GM21367 (cell line): ENCODE measurements around the gene SYT1.
"Not testable (repeated sequence)": the region's sequence is repeated elsewhere in the genome, so short reads cannot be mapped to it uniquely, and the experiment has no call there.

Experiments
- ATAC-seq: cut with Tn5 transposase; IDR thresholded peaks from one replicate; pipeline ENCODE4 v1.9.1; 2021; ENCODE audit not compliant: unreplicated experiment

SYT1 gene

DNA sequence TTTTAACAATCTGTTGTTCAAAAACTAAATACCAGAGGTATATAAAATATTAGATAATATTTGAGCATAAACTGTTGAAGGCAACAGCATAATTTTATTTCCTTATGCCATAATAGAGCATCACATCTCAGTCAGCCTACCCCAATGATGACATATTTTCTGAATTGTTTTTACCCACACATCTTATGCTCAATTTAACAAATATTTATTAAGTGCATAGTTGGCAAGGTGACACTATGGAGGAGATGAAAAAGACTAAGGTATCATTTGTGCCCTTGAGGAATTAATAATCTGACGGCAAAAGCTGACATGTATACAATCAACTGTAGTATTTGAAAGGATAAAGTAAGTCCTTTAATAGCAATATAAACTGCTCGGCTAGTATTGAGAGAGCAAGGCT is 102.4 kb downstream of the SYT1 start:
- ATAC-seq = no peak

- no peak for ATAC-seq
These were observed 103.7 kb downstream of the SYT1 start for GRCh38 chr12:78968226-78968625.

- ATAC-seq = no peak
These were observed 105.5 kb downstream of the SYT1 start for GRCh38 chr12:78970041-78970440.

DNA sequence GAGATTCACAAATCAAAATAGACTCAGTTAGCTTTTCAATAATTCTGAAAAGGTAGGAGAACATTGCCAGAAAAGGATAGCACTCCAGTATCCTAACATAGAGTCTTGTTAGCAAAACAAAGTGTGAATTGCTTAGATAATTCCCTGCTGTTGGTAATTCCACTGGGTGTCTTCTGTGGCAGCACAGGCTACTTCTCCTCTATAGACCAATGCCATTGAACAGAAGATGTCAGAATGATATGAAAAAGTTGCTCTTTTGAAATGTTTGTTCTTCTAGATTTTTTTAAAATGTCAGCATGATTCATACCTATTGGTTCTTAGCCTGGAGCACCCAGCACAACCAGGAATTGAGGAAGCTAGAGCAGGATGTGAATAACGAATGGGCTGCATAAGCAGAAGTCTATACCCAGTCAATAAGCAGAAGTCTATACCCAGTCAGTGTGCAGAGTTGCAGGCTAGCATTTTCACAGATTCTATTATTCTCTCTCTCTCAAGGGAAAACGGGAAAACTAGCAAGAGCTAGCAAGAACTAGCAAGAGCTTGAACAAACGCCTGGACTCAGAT is 112.8 kb downstream of the SYT1 start:
- no peak for ATAC-seq

GRCh38 chr12:78994168-78994791 is 129.7 kb downstream of the SYT1 start:
- no peak for ATAC-seq

GRCh38 chr12:79000501-79000900 is 135.9 kb downstream of the SYT1 start:
- no peak for ATAC-seq

GRCh38 chr12:79001404-79001803 is 136.8 kb downstream of the SYT1 start:
- ATAC-seq = no peak

- ATAC-seq = no peak
These were observed 141.7 kb downstream of the SYT1 start for GRCh38 chr12:79006306-79006705.

DNA sequence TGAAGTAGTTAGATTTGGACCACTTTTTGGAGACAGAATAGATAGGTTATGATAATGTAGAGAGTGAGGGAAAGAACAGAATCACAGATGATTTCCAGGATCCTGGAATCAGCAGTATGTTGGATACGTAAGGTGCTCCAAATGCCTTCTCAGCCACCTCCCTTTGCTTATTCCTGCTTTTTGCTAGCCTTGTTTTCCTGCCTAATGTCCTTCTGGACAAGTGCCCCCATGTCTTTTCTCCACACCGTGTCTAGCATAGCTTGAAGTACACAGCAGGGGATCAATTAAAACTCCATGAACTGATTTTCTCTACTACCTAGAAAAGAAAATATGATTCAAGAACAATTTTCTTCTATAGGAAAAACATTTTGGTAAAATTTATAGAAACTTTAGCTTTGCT is 144.0 kb downstream of the SYT1 start:
- ATAC-seq = no peak

GRCh38 chr12:79012636-79013035 is 148.1 kb downstream of the SYT1 start:
- ATAC-seq = no peak

- ATAC-seq = no peak
These were observed 151.6 kb downstream of the SYT1 start for GRCh38 chr12:79016181-79016580.

DNA sequence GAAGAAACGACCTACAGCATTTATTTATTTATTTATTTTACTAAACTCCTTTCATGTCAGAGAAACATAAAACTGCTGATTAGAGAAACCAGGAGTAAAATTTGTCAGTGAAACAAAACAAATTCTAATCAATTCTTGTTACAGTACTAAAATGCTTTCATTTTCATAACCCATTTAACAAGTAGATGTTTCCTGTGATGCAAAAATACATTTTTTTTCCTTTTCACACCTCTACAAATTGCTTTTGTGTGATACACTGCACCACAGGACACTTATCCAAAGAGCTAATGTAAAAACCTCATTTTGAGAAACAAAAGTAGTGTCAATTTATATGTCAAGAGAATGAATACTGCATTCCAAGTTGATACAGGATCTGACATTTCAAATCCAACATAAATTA is 155.1 kb downstream of the SYT1 start:
- no peak for ATAC-seq

DNA sequence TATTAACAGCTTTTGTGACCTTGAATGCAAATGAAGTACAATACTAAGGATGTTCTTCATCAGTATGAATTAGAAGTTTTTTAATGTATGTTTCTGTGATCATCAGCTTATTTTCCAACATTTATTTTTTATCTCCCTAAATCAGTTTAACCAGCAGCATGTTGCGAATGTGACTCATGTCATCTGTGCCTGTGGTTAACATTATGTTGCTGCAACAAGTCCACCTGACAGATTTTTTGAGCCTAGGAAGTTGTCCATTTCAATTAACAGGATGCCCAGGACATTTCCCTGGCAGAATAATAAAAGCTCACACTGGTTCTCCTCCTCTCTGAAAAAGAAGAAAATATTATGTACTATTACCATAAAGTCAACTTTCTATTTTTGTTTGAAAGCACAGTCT is 155.5 kb downstream of the SYT1 start:
- ATAC-seq = no peak

DNA sequence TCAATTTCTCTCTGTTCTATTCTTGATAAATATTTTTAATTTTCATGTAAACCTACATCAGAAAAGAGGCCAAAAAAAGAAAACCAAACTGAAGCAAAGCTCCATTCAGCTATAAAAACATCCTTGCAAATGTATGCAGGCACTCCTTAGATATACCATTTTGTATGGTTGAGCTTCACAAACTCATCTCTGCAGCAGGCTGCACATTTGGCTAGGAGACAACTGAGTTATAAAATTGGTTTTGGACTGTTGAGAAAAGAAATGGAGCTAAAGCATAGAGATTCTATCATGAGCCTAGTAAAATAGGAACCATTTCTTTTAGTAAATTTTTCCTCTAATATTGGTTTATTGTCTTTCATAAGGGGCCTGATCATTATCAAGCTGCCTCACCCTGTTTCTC is 156.4 kb downstream of the SYT1 start:
- no peak for ATAC-seq

GRCh38 chr12:79023261-79023660 is 158.7 kb downstream of the SYT1 start:
- ATAC-seq = no peak

- no peak for ATAC-seq
These were observed 159.2 kb downstream of the SYT1 start for GRCh38 chr12:79023784-79024183.

DNA sequence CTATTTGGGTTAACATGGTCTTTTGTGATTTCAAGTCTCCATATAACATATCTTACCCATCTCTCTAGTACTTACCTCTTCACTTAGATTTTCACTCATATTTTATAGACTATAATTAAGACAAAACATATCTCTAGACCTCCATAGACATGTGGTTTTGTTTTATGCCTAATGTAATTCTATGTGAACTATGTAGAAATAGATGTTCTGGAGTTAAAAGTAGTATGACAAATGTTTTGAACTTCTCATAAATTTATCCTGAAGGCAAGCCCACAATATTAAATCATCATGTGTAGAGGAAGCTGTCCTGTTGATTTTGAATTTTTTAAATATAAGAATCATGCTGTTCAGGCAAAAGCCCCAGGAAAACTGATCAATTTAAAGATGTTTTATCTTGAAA is 169.2 kb downstream of the SYT1 start:
- no peak for ATAC-seq

GRCh38 chr12:79044748-79045147 is 180.2 kb downstream of the SYT1 start:
- not testable (repeated sequence) for ATAC-seq

GRCh38 chr12:79045149-79045703 is 180.7 kb downstream of the SYT1 start:
- ATAC-seq = not testable (repeated sequence)

DNA sequence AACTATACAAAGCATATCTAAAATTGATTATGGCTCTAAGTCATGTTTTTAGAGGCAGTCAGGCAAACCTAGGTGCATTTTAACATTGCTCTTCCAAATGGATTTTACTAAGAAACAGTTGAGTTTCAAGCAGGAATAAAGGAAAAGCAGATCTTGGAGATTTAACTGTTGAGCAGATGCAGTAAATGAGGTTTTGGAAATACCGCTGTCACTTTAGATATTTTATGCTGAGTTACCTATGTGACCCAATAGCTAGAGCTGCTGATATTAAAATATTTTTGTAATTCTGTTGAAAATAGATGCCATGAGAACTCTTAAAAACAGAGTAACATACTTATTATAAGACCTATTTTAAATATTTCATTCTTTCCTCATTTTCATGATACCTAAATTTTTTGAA is 181.4 kb downstream of the SYT1 start:
- ATAC-seq = no peak

GRCh38 chr12:79048962-79049361 is 184.4 kb downstream of the SYT1 start:
- no peak for ATAC-seq

DNA sequence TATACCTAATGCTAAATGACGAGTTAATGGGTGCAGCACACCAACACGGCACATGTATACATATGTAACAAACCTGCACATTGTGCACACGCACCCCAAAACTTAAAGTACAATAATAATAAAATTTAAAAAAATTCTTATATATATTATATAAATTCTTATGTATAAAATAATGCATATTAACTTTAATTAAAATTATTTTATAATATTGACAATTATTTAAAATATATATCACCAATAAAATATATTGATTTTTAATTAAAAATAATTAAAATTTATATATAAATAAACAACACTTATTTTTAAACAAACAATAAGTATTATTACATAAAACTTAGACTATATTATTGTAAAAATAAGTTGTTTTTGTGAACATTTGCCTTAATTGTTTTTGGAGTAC is 188.8 kb downstream of the SYT1 start:
- no peak for ATAC-seq
